K562 (cell line): ENCODE measurements around the gene KCNQ5.

Source experiments
- ATF1 ChIP-seq, 2 experiments: fragments of 450-650 bp in 1 of 2; IDR thresholded peaks; 2 replicates each; pipeline ENCODE4 v1.6.1; 2016; ENCODE audit warnings: missing compliant biosample characterization in 1 of 2, missing genetic modification characterization in 1 of 2
- CBX3 ChIP-seq, 2 experiments: IDR thresholded peaks; 1 replicate in 1 of 2; 2 replicates in 1 of 2; pipeline ENCODE4 v1.6.1; 2012; ENCODE audit warnings: inconsistent platforms in 2 of 2, low read length in 2 of 2, borderline replicate concordance in 1 of 2, control low read depth in 1 of 2
- E4F1 ChIP-seq: fragments of 250-450 bp; sonication (Bioruptor Pico); IDR thresholded peaks from 2 replicates; pipeline ENCODE4 v1.5.0; 2021; ENCODE audit warnings: mild to moderate bottlenecking, borderline replicate concordance
- EZH2 ChIP-seq: IDR thresholded peaks from 2 replicates; pipeline ENCODE4 v1.6.1; 2012; ENCODE audit warnings: low read depth, mild to moderate bottlenecking, inconsistent platforms, low read length, borderline replicate concordance
- HNRNPUL1 ChIP-seq: fragments of 200-400 bp; formaldehyde crosslinking; IDR thresholded peaks from 2 replicates; pipeline ENCODE4 v1.6.1; 2017; ENCODE audit warnings: low read length
- MAFK ChIP-seq: IDR thresholded peaks from 2 replicates; pipeline ENCODE4 v1.6.1; 2011; ENCODE audit warnings: low read length, improper control_type of control experiment
- POLR2A ChIP-seq: fragments of 450-650 bp; conservative IDR thresholded peaks from 2 replicates; pipeline ENCODE4 v1.6.1; 2016
- SIN3A ChIP-seq, 2 experiments: fragments of 150-350 bp in 1 of 2; IDR thresholded peaks; 2 replicates each; pipeline ENCODE4 v1.6.1; 2011 to 2016; ENCODE audit warnings: borderline replicate concordance in 2 of 2, low read depth in 2 of 2, low read length in 2 of 2, mild to moderate bottlenecking in 2 of 2, moderate library complexity in 2 of 2; ENCODE audit not compliant: control insufficient read depth in 1 of 2
- SNAPC5 ChIP-seq: fragments of 250-450 bp; sonication (Bioruptor Pico); IDR thresholded peaks from 2 replicates; pipeline ENCODE4 v1.8.0; 2021; ENCODE audit warnings: moderate library complexity, mild to moderate bottlenecking, inconsistent platforms
- SRF ChIP-seq, 2 experiments: fragments of 250-450, 450-650 bp in 1 of 2; sonication (Bioruptor Pico) in 1 of 2; sonication (generic) in 1 of 2; formaldehyde crosslinking; IDR thresholded peaks; 2 replicates each; pipeline versions ENCODE4 v1.5.0 to v1.5.1; 2020 to 2022; ENCODE audit warnings: mild to moderate bottlenecking in 1 of 2, missing genetic modification reagents in 1 of 2
- TCF7L2 ChIP-seq: fragments of 150-350 bp; IDR thresholded peaks from 2 replicates; pipeline ENCODE4 v1.6.1; 2016; ENCODE audit warnings: low read depth, mild to moderate bottlenecking, low read length, moderate library complexity
- YY1 ChIP-seq, 3 experiments: IDR thresholded peaks; 2 replicates each; pipeline ENCODE4 v1.6.1; 2011; ENCODE audit warnings: low read length in 2 of 3, mild to moderate bottlenecking in 2 of 3, moderate library complexity in 2 of 3, borderline replicate concordance in 1 of 3, control low read depth in 1 of 3, low read depth in 1 of 3; ENCODE audit not compliant: insufficient read depth in 3 of 3, insufficient replicate concordance in 2 of 3, control insufficient read depth in 1 of 3, insufficient read length in 1 of 3; ENCODE audit errors: extremely low read depth in 1 of 3
- ZFP36 ChIP-seq: fragments of 150-350 bp; IDR thresholded peaks from 2 replicates; pipeline ENCODE4 v1.6.1; 2018; ENCODE audit warnings: low read length, low read depth; ENCODE audit not compliant: partially characterized antibody
- ZNF121 ChIP-seq: sonication (generic); formaldehyde crosslinking; conservative IDR thresholded peaks from 2 replicates; pipeline ENCODE4 v1.8.0; 2022; ENCODE audit warnings: missing genetic modification reagents

GRCh38 chr6:73139681-73140383, 518.0 kb downstream of the KCNQ5 start:
- TF ChIP-seq SIN3A (IDR thresholded peaks at IDR 0.05; ENCODE audit: borderline replicate concordance in 2 of 2, control insufficient read depth in 1 of 2, low read depth in 2 of 2, low read length in 2 of 2) = no peak
- no peak for TF ChIP-seq ZFP36
- no peak for TF ChIP-seq MAFK
- no peak for TF ChIP-seq ATF1 (CRISPR knock-in tag; IDR thresholded peaks at IDR 0.05)
- TF ChIP-seq ATF1 (tag; IDR thresholded peaks at IDR 0.05) = no peak
- no peak for TF ChIP-seq SRF (CRISPR knock-in tag; IDR thresholded peaks at IDR 0.05)
- TF ChIP-seq POLR2A = no peak
- TF ChIP-seq YY1 (IDR thresholded peaks at IDR 0.05; ENCODE audit: borderline replicate concordance in 1 of 3, control insufficient read depth in 1 of 3, extremely low read depth in 1 of 3, insufficient read depth in 3 of 3, insufficient read length in 1 of 3, insufficient replicate concordance in 2 of 3, low read depth in 1 of 3, low read length in 2 of 3) = no peak
- no peak for TF ChIP-seq CBX3 (IDR thresholded peaks at IDR 0.05; ENCODE audit: borderline replicate concordance in 1 of 2, low read length in 2 of 2)
- no peak for TF ChIP-seq TCF7L2
- no peak for TF ChIP-seq SNAPC5 (CRISPR knock-in tag)
- TF ChIP-seq EZH2 = no peak
- no peak for TF ChIP-seq HNRNPUL1
- TF ChIP-seq ZNF121 (CRISPR knock-in tag) = no peak
- TF ChIP-seq E4F1 (CRISPR knock-in tag) = no peak
